CD4-positive, alpha-beta T cell (primary cell): Measurements from ENCODE around the gene ACTN1. TPM values are rescaled to one million over a fixed set of nuclear protein-coding genes. Genes with fewer than 3 reads are reported as not detected.
A peak's percentile ranks its signal among the peaks of the same experiment; 100 is the strongest.

Experiments
- ATAC-seq: fragments of 200-7000 bp; cut with Tn5 transposase; one replicate; pipeline ENCODE4 v1.10.0; 2022; ENCODE audit warnings: mild to moderate bottlenecking; ENCODE audit not compliant: poor library complexity
- CTCF ChIA-PET: fragments of 350-600 bp; sonication (Branson Sonifier 250); formaldehyde crosslinking; loops from one replicate; lab custom pipeline; 2021; ENCODE audit warnings: antibody characterized with exemption, inconsistent platforms; lab: Charles Lee
- POLR2A ChIA-PET: fragments of 350-600 bp; sonication (Branson Sonifier 250); formaldehyde crosslinking; loops from one replicate; lab custom pipeline; 2021; ENCODE audit warnings: antibody characterized with exemption, inconsistent platforms; lab: Charles Lee
- DNase-seq, 14 experiments: peaks; one replicate each; pipeline ENCODE4 v3.0.0-alpha.2; 2013 to 2020; ENCODE audit warnings: mixed read lengths in 2 of 14
- H3K27ac ChIP-seq, 2 donors: one replicate each; pipeline versions ENCODE4 v1.5.1 to v1.7.0; 2013; ENCODE audit warnings: low read length in 2 of 2, low read depth in 1 of 2, mild to moderate bottlenecking in 1 of 2
- H3K27me3 ChIP-seq, 2 experiments: 1 replicate in 1 of 2; 2 replicates in 1 of 2; pipeline versions ENCODE4 v1.6.1 to v1.7.0; 2013; ENCODE audit warnings: low read length in 2 of 2, control low read depth in 1 of 2, mild to moderate bottlenecking in 1 of 2, moderate library complexity in 1 of 2; ENCODE audit not compliant: insufficient read depth in 2 of 2, control insufficient read depth in 1 of 2
- H3K36me3 ChIP-seq: one replicate; pipeline ENCODE4 v1.6.1; 2013; ENCODE audit warnings: low read length, control low read depth; ENCODE audit not compliant: insufficient read depth
- H3K4me1 ChIP-seq: one replicate; pipeline ENCODE4 v1.6.1; 2013; ENCODE audit warnings: low read length, control low read depth; ENCODE audit not compliant: insufficient read depth
- H3K4me3 ChIP-seq: one replicate; pipeline ENCODE4 v1.5.1; 2013; ENCODE audit warnings: mild to moderate bottlenecking, low read length, moderate library complexity
- H3K9me3 ChIP-seq, 2 experiments: 1 replicate in 1 of 2; 2 replicates in 1 of 2; pipeline versions ENCODE4 v1.6.1 to v1.7.0; 2013; ENCODE audit warnings: low read length in 2 of 2, mild to moderate bottlenecking in 2 of 2, control low read depth in 1 of 2, moderate library complexity in 1 of 2; ENCODE audit not compliant: control insufficient read depth in 1 of 2, insufficient read depth in 1 of 2
- H3K27ac Mint-ChIP-seq: one replicate; pipeline ENCODE4 v1.8.0; 2020; ENCODE audit warnings: mixed read lengths
- H3K27me3 Mint-ChIP-seq: one replicate; pipeline ENCODE4 v1.8.0; 2021; ENCODE audit warnings: mixed read lengths
- H3K36me3 Mint-ChIP-seq: one replicate; pipeline ENCODE4 v1.8.0; 2021; ENCODE audit warnings: low read depth, mixed read lengths
- H3K4me1 Mint-ChIP-seq: one replicate; pipeline ENCODE4 v1.8.0; 2021; ENCODE audit warnings: low read depth, mixed read lengths
- H3K4me3 Mint-ChIP-seq: one replicate; pipeline ENCODE4 v1.8.0; 2020; ENCODE audit warnings: mild to moderate bottlenecking, mixed read lengths
- H3K9me3 Mint-ChIP-seq: one replicate; pipeline ENCODE4 v1.8.0; 2020; ENCODE audit warnings: mixed read lengths
- CTCF ChIP-seq: fragments of 200-600 bp; IDR thresholded peaks from one replicate; pipeline ENCODE4 v1.8.0; 2022; ENCODE audit warnings: antibody characterized with exemption, mild to moderate bottlenecking
- intact Hi-C, 2 experiments: fragments of 100-400 bp; cut with DNase I in 1 of 2; cut with micrococcal nuclease in 1 of 2; formaldehyde crosslinking; loops; one replicate each; pipeline versions ENCODE4 v1.15.1 to v1.9.0; 2023 to 2025; cut with DNase I, micrococcal nuclease
- total RNA-seq, 174 experiments: library from RNA in 2 of 174; stranded (reverse) in 2 of 174; gene quantifications; one replicate each; pipeline ENCODE4 v1.2.3 and lab custom pipeline; 2021 to 2026

ACTN1 gene
- total RNA-seq, 2 experiments from 2014 or later: 128 to 143 TPM

- H3K9me3 ChIP-seq: peaks cover 0 to 7% of the 10 kb centered on the region in 2 experiments
- H3K4me1 ChIP-seq: peaks cover 9% of the 10 kb centered on the region
- CTCF ChIA-PET: interaction anchor here (1.4 kb wide), 1 partner anchor 11 kb away, joined by 3 read pairs; no protein-coding TSS in a partner anchor
- H3K27ac ChIP-seq: no peak overlapping the region
- H3K27ac Mint-ChIP-seq: peak overlapping the region; percentile 62
- H3K9me3 Mint-ChIP-seq: no peaks in the 10 kb centered on the region
- H3K4me1 Mint-ChIP-seq: peaks cover 26% of the 10 kb centered on the region
- POLR2A ChIA-PET: no interaction called here
- H3K36me3 Mint-ChIP-seq: peaks cover 93% of the 10 kb centered on the region
- no peaks in the 10 kb centered on the region for H3K27me3 ChIP-seq
- intact Hi-C loops: no loop called here
- ATAC-seq: no peak
- no peak overlapping the region for H3K4me3 Mint-ChIP-seq
- H3K27me3 Mint-ChIP-seq: no peaks in the 10 kb centered on the region
- no peak overlapping the region for H3K4me3 ChIP-seq
- peaks cover 43% of the 10 kb centered on the region for H3K36me3 ChIP-seq
- no peak for DNase-seq
- no peak for TF ChIP-seq CTCF
Measured at GRCh38 chr14:68899033-68899603, 80.0 kb downstream of the ACTN1 start.

- intact Hi-C loops: no loop called here
- peak overlapping the region; percentile 70 for H3K27ac Mint-ChIP-seq
Measured at GRCh38 chr14:68898248-68899032, 80.7 kb downstream of the ACTN1 start.

More at GRCh38 chr14:68898248-68899032, 80.7 kb downstream of the ACTN1 start:
- Mint-ChIP-seq H3K4me3 (no peak overlapping the region), H3K36me3 (peaks cover 90% of the 10 kb centered on the region), H3K9me3 (no peaks in the 10 kb centered on the region), H3K27me3 (no peaks in the 10 kb centered on the region), H3K4me1 (peaks cover 26% of the 10 kb centered on the region)
- POLR2A ChIA-PET: no interaction called here
- Histone ChIP-seq H3K4me3 (no peak overlapping the region), H3K27ac (no peak overlapping the region), H3K4me1 (peaks cover 9% of the 10 kb centered on the region), H3K27me3 (no peaks in the 10 kb centered on the region), H3K36me3 (peaks cover 43% of the 10 kb centered on the region), H3K9me3 (peaks cover 0 to 7% of the 10 kb centered on the region in 2 experiments)
- ATAC-seq (no peak), DNase-seq (no peak)
- TF ChIP-seq CTCF: no peak
- CTCF ChIA-PET: interaction anchor here (1.4 kb wide), 1 partner anchor 12 kb away, joined by 3 read pairs; no protein-coding TSS in a partner anchor
